Trophoblast cell (in vitro differentiated cells and primary cell): ENCODE results near the gene THSD4.

Source experiments
- DNase-seq, 2 donors: peaks; one replicate each; pipeline ENCODE4 v3.0.0-alpha.2; 2016
- H2AFZ ChIP-seq: 2 replicates; pipeline ENCODE4 v1.6.1; 2013; ENCODE audit warnings: low read length, moderate library complexity, mild to moderate bottlenecking; ENCODE audit not compliant: insufficient read depth, poor library complexity
- H2AK5ac ChIP-seq: 2 replicates; pipeline ENCODE4 v1.6.1; 2013; ENCODE audit warnings: mild to moderate bottlenecking, low read length
- H2BK120ac ChIP-seq: 2 replicates; pipeline ENCODE4 v1.6.1; 2013; ENCODE audit warnings: low read length, mild to moderate bottlenecking, moderate library complexity; ENCODE audit not compliant: insufficient read depth, poor library complexity
- H2BK12ac ChIP-seq: 2 replicates; pipeline ENCODE4 v1.6.1; 2013; ENCODE audit warnings: mild to moderate bottlenecking, low read length, moderate library complexity
- H2BK5ac ChIP-seq: 2 replicates; pipeline ENCODE4 v1.6.1; 2013; ENCODE audit warnings: low read length, low read depth, moderate library complexity, mild to moderate bottlenecking; ENCODE audit not compliant: poor library complexity
- H3K14ac ChIP-seq: 2 replicates; pipeline ENCODE4 v1.6.1; 2013; ENCODE audit warnings: mild to moderate bottlenecking, low read length
- H3K18ac ChIP-seq: 2 replicates; pipeline ENCODE4 v1.6.1; 2013; ENCODE audit warnings: mild to moderate bottlenecking, low read length
- H3K23ac ChIP-seq: 2 replicates; pipeline ENCODE4 v1.6.1; 2013; ENCODE audit warnings: low read length
- H3K27ac ChIP-seq: 2 replicates; pipeline ENCODE4 v1.5.1; 2013; ENCODE audit warnings: low read depth, mild to moderate bottlenecking, inconsistent platforms, low read length, moderate library complexity
- H3K27me3 ChIP-seq: 2 replicates; pipeline ENCODE4 v1.6.1; 2013; ENCODE audit warnings: inconsistent platforms, mild to moderate bottlenecking, low read length, moderate library complexity; ENCODE audit not compliant: insufficient read depth
- H3K36me3 ChIP-seq, 2 experiments: 1 replicate in 1 of 2; 2 replicates in 1 of 2; pipeline ENCODE4 v1.6.1; 2013; ENCODE audit warnings: low read length in 2 of 2, mild to moderate bottlenecking in 2 of 2, moderate library complexity in 1 of 2; ENCODE audit not compliant: insufficient read depth in 2 of 2, control insufficient read depth in 1 of 2
- H3K4ac ChIP-seq: 2 replicates; pipeline ENCODE4 v1.6.1; 2013; ENCODE audit warnings: low read depth, mild to moderate bottlenecking, low read length, moderate library complexity
- H3K4me1 ChIP-seq, 2 experiments: 1 replicate in 1 of 2; 2 replicates in 1 of 2; pipeline ENCODE4 v1.6.1; 2013; ENCODE audit warnings: low read length in 2 of 2, mild to moderate bottlenecking in 2 of 2, moderate library complexity in 1 of 2; ENCODE audit not compliant: insufficient read depth in 2 of 2, control insufficient read depth in 1 of 2
- H3K4me2 ChIP-seq: 2 replicates; pipeline ENCODE4 v1.6.1; 2013; ENCODE audit warnings: inconsistent platforms, mild to moderate bottlenecking, low read length, moderate library complexity
- H3K4me3 ChIP-seq: 2 replicates; pipeline ENCODE4 v1.5.1; 2013; ENCODE audit warnings: mild to moderate bottlenecking, low read depth, low read length, inconsistent platforms
- H3K79me1 ChIP-seq: one replicate; pipeline ENCODE4 v1.6.1; 2013; ENCODE audit warnings: low read length
- H3K79me2 ChIP-seq: 2 replicates; pipeline ENCODE4 v1.6.1; 2013; ENCODE audit warnings: low read length, mild to moderate bottlenecking; ENCODE audit not compliant: control insufficient read depth, insufficient read depth, poor library complexity
- H3K9ac ChIP-seq: 2 replicates; pipeline ENCODE4 v1.6.1; 2013; ENCODE audit warnings: mild to moderate bottlenecking, low read length
- H3K9me3 ChIP-seq: 2 replicates; pipeline ENCODE4 v1.6.1; 2013; ENCODE audit warnings: low read depth, mild to moderate bottlenecking, control low read depth, inconsistent platforms, low read length; ENCODE audit not compliant: insufficient read depth
- H4K12ac ChIP-seq: 2 replicates; pipeline ENCODE4 v1.6.1; 2013; ENCODE audit warnings: low read depth, mild to moderate bottlenecking, low read length, moderate library complexity
- H4K8ac ChIP-seq: 2 replicates; pipeline ENCODE4 v1.6.1; 2013; ENCODE audit warnings: low read depth, mild to moderate bottlenecking, low read length, moderate library complexity
- H4K91ac ChIP-seq: one replicate; pipeline ENCODE4 v1.6.1; 2013; ENCODE audit warnings: low read depth, mild to moderate bottlenecking, low read length, moderate library complexity
- WGBS: extraction: QIAGEN DNeasy Blood & Tissue Kit; methylation state at CpG from one replicate; pipeline ENCODE4 v1.1.7; 2013; ENCODE audit warnings: missing lambda C conversion rate; ENCODE audit not compliant: insufficient read length, insufficient coverage; ENCODE audit errors: extremely low coverage; 5-methylcytosine and 5-hydroxymethylcytosine counted together

The THSD4 gene

DNA sequence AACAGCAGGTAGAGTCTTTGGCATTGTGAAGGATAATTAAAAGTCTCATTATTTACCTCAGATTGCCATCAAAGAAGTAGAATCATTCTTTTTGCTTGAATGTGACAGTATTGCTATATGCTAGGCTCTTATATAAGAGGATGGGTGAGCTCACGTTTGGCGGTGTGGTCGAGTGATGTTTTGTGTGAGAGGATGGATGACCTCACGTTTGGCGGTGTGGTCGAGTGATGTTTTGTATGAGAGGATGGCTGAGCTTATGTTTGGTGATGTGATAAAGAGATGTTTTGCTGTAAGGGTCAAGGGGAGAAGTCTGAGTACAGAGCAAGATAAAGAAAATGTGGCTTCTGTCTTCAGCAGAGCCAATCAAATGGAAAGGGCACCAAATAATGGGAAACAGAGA lies 395.5 kb downstream of the THSD4 start:
- H4K12ac ChIP-seq: no peak overlapping the region
- H3K4me1 ChIP-seq: no peaks in the 10 kb centered on the region
- no peak overlapping the region for H3K4me2 ChIP-seq
- no peak overlapping the region for H4K91ac ChIP-seq
- H3K9me3 ChIP-seq: peaks cover 2% of the 10 kb centered on the region
- H2BK12ac ChIP-seq: no peak overlapping the region
- no peak overlapping the region for H2AK5ac ChIP-seq
- H3K9ac ChIP-seq: no peak overlapping the region
- no peaks in the 10 kb centered on the region for H3K79me2 ChIP-seq
- H3K14ac ChIP-seq: no peak overlapping the region
- no peaks in the 10 kb centered on the region for H3K79me1 ChIP-seq
- H3K36me3 ChIP-seq: no peaks in the 10 kb centered on the region
- H3K27ac ChIP-seq: no peak overlapping the region
- no peak overlapping the region for H3K4me3 ChIP-seq
- no peak overlapping the region for H3K18ac ChIP-seq
- no peak overlapping the region for H3K4ac ChIP-seq
- no peak overlapping the region for H3K23ac ChIP-seq
- H2AFZ ChIP-seq: no peak overlapping the region
- no peak overlapping the region for H4K8ac ChIP-seq
- no peak overlapping the region for H2BK120ac ChIP-seq
- 100% methylated on average over 1 of the region's 6 CpGs for WGBS
- H3K27me3 ChIP-seq: no peaks in the 10 kb centered on the region
- no peak overlapping the region for H2BK5ac ChIP-seq
- DNase-seq: no peak

GRCh38 chr15:71511796-71512681 lies 396.8 kb downstream of the THSD4 start:
- H3K27me3 ChIP-seq: no peaks in the 10 kb centered on the region
- no peak overlapping the region for H3K27ac ChIP-seq
- no peak overlapping the region for H2BK120ac ChIP-seq
- no peaks in the 10 kb centered on the region for H3K36me3 ChIP-seq
- H3K18ac ChIP-seq: no peak overlapping the region
- H3K23ac ChIP-seq: no peak overlapping the region
- H4K91ac ChIP-seq: no peak overlapping the region
- no peak for DNase-seq
- no CpG with 5 or more reads among the region's 15 CpGs for WGBS
- no peak overlapping the region for H2AK5ac ChIP-seq
- no peak overlapping the region for H3K4me2 ChIP-seq
- no peaks in the 10 kb centered on the region for H3K79me1 ChIP-seq
- H3K14ac ChIP-seq: no peak overlapping the region
- H2BK12ac ChIP-seq: no peak overlapping the region
- no peak overlapping the region for H4K12ac ChIP-seq
- no peaks in the 10 kb centered on the region for H3K79me2 ChIP-seq
- no peak overlapping the region for H3K4ac ChIP-seq
- H3K4me1 ChIP-seq: no peaks in the 10 kb centered on the region
- H3K4me3 ChIP-seq: no peak overlapping the region
- H2BK5ac ChIP-seq: no peak overlapping the region
- H3K9me3 ChIP-seq: peaks cover 2% of the 10 kb centered on the region
- no peak overlapping the region for H4K8ac ChIP-seq
- H2AFZ ChIP-seq: no peak overlapping the region
- no peak overlapping the region for H3K9ac ChIP-seq

- no peaks in the 10 kb centered on the region for H3K4me1 ChIP-seq
- no CpG with 5 or more reads among the region's 3 CpGs for WGBS
- H3K4me3 ChIP-seq: no peak overlapping the region
- no peak overlapping the region for H3K9ac ChIP-seq
- H2BK12ac ChIP-seq: no peak overlapping the region
- no peak overlapping the region for H3K27ac ChIP-seq
- H3K23ac ChIP-seq: no peak overlapping the region
- H3K18ac ChIP-seq: no peak overlapping the region
- H3K79me1 ChIP-seq: no peaks in the 10 kb centered on the region
- no peak overlapping the region for H2BK5ac ChIP-seq
- H3K79me2 ChIP-seq: no peaks in the 10 kb centered on the region
- H3K14ac ChIP-seq: no peak overlapping the region
- no peaks in the 10 kb centered on the region for H3K27me3 ChIP-seq
- no peak overlapping the region for H4K91ac ChIP-seq
- H3K36me3 ChIP-seq: no peaks in the 10 kb centered on the region
- H2AFZ ChIP-seq: no peak overlapping the region
- no peak overlapping the region for H4K8ac ChIP-seq
- H3K4me2 ChIP-seq: no peak overlapping the region
- peaks cover 2% of the 10 kb centered on the region for H3K9me3 ChIP-seq
- H4K12ac ChIP-seq: no peak overlapping the region
- H2BK120ac ChIP-seq: no peak overlapping the region
- no peak overlapping the region for H3K4ac ChIP-seq
- no peak overlapping the region for H2AK5ac ChIP-seq
- DNase-seq: no peak
Measured at GRCh38 chr15:71512682-71513006, 397.4 kb downstream of the THSD4 start.

GRCh38 chr15:71515375-71516186 lies 400.3 kb downstream of the THSD4 start:
- no peak overlapping the region for H3K4ac ChIP-seq
- H3K9ac ChIP-seq: no peak overlapping the region
- DNase-seq: no peak
- no peak overlapping the region for H3K23ac ChIP-seq
- H2BK12ac ChIP-seq: no peak overlapping the region
- no peak overlapping the region for H3K4me2 ChIP-seq
- no peak overlapping the region for H2AFZ ChIP-seq
- no peaks in the 10 kb centered on the region for H3K4me1 ChIP-seq
- no peaks in the 10 kb centered on the region for H3K79me1 ChIP-seq
- no peak overlapping the region for H2AK5ac ChIP-seq
- no peak overlapping the region for H2BK120ac ChIP-seq
- H3K9me3 ChIP-seq: peaks cover 2% of the 10 kb centered on the region
- no peak overlapping the region for H2BK5ac ChIP-seq
- WGBS: no CpG with 5 or more reads among the region's 10 CpGs
- H4K91ac ChIP-seq: no peak overlapping the region
- H3K4me3 ChIP-seq: no peak overlapping the region
- no peak overlapping the region for H4K12ac ChIP-seq
- H3K36me3 ChIP-seq: no peaks in the 10 kb centered on the region
- no peak overlapping the region for H3K18ac ChIP-seq
- no peaks in the 10 kb centered on the region for H3K79me2 ChIP-seq
- no peak overlapping the region for H3K27ac ChIP-seq
- H4K8ac ChIP-seq: no peak overlapping the region
- no peaks in the 10 kb centered on the region for H3K27me3 ChIP-seq
- no peak overlapping the region for H3K14ac ChIP-seq
